Nephron (organoid): ENCODE results near the gene TUBA1C.

Source experiments
- H3K27ac Mint-ChIP-seq, 3 experiments: 2 replicates each; pipeline ENCODE4 v1.8.0; 2020; ENCODE audit warnings: mixed read lengths in 3 of 3, mild to moderate bottlenecking in 2 of 3, moderate library complexity in 1 of 3
- H3K27me3 Mint-ChIP-seq: 2 replicates; pipeline ENCODE4 v1.8.0; 2021; ENCODE audit warnings: low read depth, mild to moderate bottlenecking, moderate library complexity, mixed read lengths
- H3K36me3 Mint-ChIP-seq: 2 replicates; pipeline ENCODE4 v1.8.0; 2020; ENCODE audit warnings: low read depth, mixed read lengths
- H3K4me1 Mint-ChIP-seq: 2 replicates; pipeline ENCODE4 v1.8.0; 2020; ENCODE audit warnings: mixed read lengths
- H3K4me3 Mint-ChIP-seq, 3 experiments: 2 replicates each; pipeline ENCODE4 v1.8.0; 2020; ENCODE audit warnings: mild to moderate bottlenecking in 3 of 3, mixed read lengths in 3 of 3, moderate library complexity in 2 of 3
- H3K9me3 Mint-ChIP-seq: 2 replicates; pipeline ENCODE4 v1.8.0; 2020; ENCODE audit warnings: mixed read lengths
- TF ChIP-seq, protein P1 (sequence below), 3 experiments: fragments of 200-600 bp; sonication (generic); IDR thresholded peaks; one replicate each; pipeline ENCODE4 v1.5.0; 2021; ENCODE audit warnings: antibody characterized with exemption in 3 of 3; ENCODE audit not compliant: unreplicated experiment in 3 of 3

TUBA1C gene

DNA sequence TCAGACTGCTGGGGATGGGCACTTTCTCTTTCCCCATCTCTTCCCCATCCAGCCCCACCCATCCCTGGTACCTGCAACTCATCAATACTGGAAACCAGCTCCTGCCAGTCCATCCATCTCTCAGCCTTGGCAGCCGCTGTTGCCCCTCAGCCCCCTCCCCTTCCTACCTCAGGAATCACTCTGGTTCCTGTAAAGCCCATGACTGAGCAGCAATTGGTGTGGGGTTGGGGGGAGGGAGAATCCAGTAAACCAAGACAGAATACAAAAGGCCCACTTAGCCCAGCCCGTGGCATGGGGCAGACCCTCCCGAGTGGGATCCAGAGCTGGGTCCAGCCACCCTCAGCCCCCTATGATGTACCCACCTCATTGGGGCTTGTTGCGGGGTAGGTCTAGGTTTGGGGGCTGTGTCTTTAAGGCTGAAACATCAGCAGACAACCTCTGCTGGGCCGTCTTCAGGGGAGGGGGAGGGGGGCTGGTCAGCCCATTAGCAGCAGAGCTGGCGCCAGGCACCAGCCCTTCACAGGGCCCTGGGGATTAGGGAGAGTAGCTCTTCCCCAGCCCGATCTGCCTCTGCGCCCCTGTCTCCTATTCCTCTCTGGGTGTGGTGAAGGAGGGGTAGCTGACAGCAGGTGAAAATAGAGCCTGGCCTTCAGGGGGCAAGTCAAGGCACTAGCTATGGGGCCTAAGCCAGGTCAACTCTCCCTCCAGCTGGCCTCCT, 29.4 kb downstream of the TUBA1C start:
- TF ChIP-seq, protein P1, sequence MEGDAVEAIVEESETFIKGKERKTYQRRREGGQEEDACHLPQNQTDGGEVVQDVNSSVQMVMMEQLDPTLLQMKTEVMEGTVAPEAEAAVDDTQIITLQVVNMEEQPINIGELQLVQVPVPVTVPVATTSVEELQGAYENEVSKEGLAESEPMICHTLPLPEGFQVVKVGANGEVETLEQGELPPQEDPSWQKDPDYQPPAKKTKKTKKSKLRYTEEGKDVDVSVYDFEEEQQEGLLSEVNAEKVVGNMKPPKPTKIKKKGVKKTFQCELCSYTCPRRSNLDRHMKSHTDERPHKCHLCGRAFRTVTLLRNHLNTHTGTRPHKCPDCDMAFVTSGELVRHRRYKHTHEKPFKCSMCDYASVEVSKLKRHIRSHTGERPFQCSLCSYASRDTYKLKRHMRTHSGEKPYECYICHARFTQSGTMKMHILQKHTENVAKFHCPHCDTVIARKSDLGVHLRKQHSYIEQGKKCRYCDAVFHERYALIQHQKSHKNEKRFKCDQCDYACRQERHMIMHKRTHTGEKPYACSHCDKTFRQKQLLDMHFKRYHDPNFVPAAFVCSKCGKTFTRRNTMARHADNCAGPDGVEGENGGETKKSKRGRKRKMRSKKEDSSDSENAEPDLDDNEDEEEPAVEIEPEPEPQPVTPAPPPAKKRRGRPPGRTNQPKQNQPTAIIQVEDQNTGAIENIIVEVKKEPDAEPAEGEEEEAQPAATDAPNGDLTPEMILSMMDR (IDR thresholded peaks at IDR 0.05; ENCODE audit: unreplicated experiment in 3 of 3), result no peak
- no peaks in the 10 kb centered on the region for H3K9me3 Mint-ChIP-seq
- H3K27me3 Mint-ChIP-seq, result peaks cover 92% of the 10 kb centered on the region
- H3K27ac Mint-ChIP-seq, result no peak overlapping the region
- H3K36me3 Mint-ChIP-seq, result no peaks in the 10 kb centered on the region
- H3K4me3 Mint-ChIP-seq, result no peak overlapping the region
- H3K4me1 Mint-ChIP-seq, result peaks cover 7% of the 10 kb centered on the region

DNA sequence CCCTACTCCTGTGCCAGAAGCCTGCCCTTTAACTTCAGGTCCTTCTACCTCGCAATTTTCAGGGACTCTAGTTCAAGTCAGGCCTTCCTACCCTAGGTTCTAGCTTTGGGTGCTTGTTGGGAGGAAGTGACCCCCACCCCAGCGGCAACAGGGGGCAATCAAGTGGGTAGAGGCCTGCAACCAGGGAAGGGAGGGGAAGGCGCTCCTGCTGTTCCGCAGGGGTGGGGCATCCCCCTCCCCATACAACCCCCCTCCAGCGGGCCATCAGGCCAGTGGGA, 29.9 kb downstream of the TUBA1C start:
- TF ChIP-seq, protein P1 (IDR thresholded peaks at IDR 0.05; ENCODE audit: unreplicated experiment in 3 of 3), result no peak
- no peak overlapping the region for H3K4me3 Mint-ChIP-seq
- H3K27ac Mint-ChIP-seq, result no peak overlapping the region
- peaks cover 92% of the 10 kb centered on the region for H3K27me3 Mint-ChIP-seq
- H3K36me3 Mint-ChIP-seq, result no peaks in the 10 kb centered on the region
- no peaks in the 10 kb centered on the region for H3K9me3 Mint-ChIP-seq
- H3K4me1 Mint-ChIP-seq, result peaks cover 7% of the 10 kb centered on the region

DNA sequence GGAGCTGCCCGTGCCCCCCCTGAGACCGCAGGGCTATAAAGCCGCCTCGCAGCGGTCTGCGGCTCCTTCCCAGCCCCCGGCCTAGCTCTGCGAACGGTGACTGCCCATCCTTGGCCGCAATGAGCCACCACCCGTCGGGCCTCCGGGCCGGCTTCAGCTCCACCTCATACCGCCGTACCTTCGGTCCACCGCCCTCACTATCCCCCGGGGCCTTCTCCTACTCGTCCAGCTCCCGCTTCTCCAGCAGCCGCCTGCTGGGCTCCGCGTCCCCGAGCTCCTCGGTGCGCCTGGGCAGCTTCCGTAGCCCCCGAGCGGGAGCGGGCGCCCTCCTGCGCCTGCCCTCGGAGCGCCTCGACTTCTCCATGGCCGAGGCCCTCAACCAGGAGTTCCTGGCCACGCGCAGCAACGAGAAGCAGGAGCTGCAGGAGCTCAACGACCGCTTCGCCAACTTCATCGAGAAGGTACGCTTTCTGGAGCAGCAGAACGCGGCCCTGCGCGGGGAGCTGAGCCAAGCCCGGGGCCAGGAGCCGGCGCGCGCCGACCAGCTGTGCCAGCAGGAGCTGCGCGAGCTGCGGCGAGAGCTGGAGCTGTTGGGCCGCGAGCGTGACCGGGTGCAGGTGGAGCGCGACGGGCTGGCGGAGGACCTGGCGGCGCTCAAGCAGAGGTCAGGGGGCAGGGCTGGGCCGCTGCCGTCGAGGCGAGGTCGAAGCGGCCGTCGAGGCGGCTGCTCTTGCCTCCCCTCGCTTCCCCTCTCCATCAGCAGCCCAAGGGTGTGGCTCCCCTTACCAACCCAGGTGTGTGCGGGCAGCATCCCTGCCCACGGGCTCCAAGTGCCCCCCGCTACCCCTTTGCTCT, 30.4 kb downstream of the TUBA1C start, which contains the start of gene PRPH:
Gene PRPH, plus strand, starts transcription at position 66 of the 855 bp plus-strand sequence. Its CDS starts 54 bp downstream, at position 120.
- Mint-ChIP-seq H3K4me3 (no peak within 1 kb of the TSS), H3K9me3 (no peaks in the 10 kb centered on the region), H3K4me1 (peaks cover 7% of the 10 kb centered on the region), H3K27ac (no peak within 1 kb of the TSS), H3K27me3 (peaks cover 94% of the 10 kb centered on the region), H3K36me3 (no peaks in the 10 kb centered on the region)
- TF ChIP-seq, protein P1 (IDR thresholded peaks at IDR 0.05; ENCODE audit: unreplicated experiment in 3 of 3), result no peak

DNA sequence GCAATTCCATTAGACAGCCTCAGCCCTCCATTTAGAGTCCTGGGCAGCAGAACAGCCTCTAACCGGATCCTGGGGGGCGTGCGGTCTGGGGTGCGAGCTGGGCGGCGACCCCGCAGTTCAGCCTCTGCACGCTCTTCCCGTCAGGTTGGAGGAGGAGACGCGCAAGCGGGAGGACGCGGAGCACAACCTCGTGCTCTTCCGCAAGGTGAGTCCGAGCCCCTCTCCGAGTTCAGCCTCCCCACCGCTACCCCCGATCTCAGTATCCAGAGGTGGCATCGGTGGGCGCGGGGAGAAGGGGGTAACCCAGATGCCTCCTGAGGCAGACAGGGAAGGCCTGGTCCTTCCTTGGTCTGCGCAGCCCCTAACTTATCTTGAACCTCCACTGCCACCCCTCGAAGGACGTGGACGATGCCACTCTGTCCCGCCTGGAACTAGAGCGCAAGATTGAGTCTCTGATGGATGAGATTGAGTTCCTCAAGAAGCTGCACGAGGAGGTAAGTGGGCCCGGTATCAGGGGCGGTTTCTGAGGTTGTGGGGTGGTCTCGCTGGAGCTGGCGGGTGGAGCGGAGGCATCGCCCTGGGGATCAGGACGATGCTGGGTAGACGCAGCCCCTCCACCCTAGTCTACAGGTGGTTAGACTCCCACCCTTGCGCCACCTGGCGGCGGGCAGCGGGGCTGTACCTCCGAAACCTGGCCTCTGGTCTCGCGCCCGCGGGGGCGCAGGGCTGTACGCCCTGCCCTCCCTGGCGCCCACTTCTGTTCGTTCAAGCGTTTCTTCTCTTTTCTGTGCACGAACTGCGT, 31.4 kb downstream of the TUBA1C start:
- H3K27ac Mint-ChIP-seq, result no peak overlapping the region
- H3K9me3 Mint-ChIP-seq, result no peaks in the 10 kb centered on the region
- TF ChIP-seq, protein P1 (IDR thresholded peaks at IDR 0.05; ENCODE audit: unreplicated experiment in 3 of 3), result peak; percentile 68 to 78 (median 76)
- H3K27me3 Mint-ChIP-seq, result peaks cover 97% of the 10 kb centered on the region
- H3K4me3 Mint-ChIP-seq, result peak overlapping the region; percentile 38 to 64 (median 48)
- H3K36me3 Mint-ChIP-seq, result no peaks in the 10 kb centered on the region
- H3K4me1 Mint-ChIP-seq, result peaks cover 7% of the 10 kb centered on the region

DNA sequence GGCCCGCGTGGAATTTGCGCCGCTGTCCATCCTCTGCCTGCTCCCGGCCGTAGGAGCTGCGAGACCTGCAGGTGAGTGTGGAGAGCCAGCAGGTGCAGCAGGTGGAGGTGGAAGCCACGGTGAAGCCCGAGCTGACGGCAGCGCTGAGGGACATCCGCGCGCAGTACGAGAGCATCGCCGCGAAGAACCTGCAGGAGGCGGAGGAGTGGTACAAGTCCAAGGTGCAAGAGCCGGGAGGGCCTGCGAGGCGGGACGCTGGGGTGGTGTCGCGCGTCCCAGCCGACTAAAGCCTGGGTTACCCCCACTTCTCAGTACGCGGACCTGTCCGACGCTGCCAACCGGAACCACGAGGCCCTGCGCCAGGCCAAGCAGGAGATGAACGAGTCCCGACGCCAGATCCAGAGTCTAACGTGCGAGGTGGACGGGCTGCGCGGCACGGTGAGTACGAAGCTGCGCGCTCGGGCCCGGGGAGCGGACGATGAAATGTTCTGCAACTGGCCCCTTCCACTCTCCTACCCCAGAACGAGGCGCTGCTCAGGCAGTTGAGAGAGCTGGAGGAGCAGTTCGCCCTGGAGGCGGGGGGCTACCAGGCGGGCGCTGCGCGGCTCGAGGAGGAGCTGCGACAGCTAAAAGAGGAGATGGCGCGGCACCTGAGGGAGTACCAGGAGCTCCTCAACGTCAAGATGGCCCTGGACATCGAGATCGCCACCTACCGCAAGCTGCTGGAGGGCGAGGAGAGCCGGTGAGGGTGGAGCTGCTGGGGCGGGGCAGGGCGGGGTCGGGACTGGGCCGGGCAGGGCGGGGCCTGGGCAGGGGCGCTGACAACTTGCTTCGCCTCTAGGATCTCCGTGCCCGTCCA, 32.2 kb downstream of the TUBA1C start:
- Mint-ChIP-seq H3K27ac (no peak overlapping the region), H3K4me1 (peaks cover 7% of the 10 kb centered on the region), H3K36me3 (no peaks in the 10 kb centered on the region), H3K27me3 (peaks cover 96% of the 10 kb centered on the region), H3K4me3 (peak overlapping the region; percentile 43 to 64 (median 56)), H3K9me3 (no peaks in the 10 kb centered on the region)
- TF ChIP-seq, protein P1 (IDR thresholded peaks at IDR 0.05; ENCODE audit: unreplicated experiment in 3 of 3), result peak in 2 of 3 experiments; percentile 17 to 26
